ENCODE results near the gene MRGPRD.

Gene MRGPRD

DNA sequence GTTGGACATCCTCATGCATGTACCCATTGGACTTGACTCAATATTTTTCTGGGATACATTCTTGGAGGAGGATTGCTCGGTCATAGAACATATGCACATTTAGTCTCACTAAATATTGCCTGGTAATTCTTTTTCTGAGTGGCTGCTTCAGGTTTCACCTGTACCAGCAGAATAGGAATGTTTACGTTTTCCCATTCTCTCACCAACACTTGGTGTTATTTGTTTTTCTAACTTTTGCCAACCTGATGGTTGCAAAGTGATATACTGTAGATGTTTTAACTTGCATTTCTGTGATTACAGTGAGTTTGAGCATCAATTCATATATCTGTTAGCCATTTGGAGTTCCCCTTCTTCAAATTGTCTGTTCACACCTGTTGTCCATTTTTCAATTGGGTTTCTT is 1.3 kb upstream of the MRGPRD start:
- Histone ChIP-seq H3K4me2 (ENCODE audit: low read length) (no peak overlapping the region), H3K27ac (ENCODE audit: low read length) (no peak overlapping the region), H2AFZ (ENCODE audit: low read depth, low read length) (no peak overlapping the region), H3K4me3 (ENCODE audit: low read length) (no peak overlapping the region), H3K9ac (ENCODE audit: low read length) (no peak overlapping the region), H3K27me3 (ENCODE audit: low read depth, low read length) (peaks cover 34% of the 10 kb centered on the region), H3K79me2 (ENCODE audit: low read length) (no peaks in the 10 kb centered on the region), H3K36me3 (replicated peaks; ENCODE audit: low read depth, low read length) (no peaks in the 10 kb centered on the region), H3K9me3 (ENCODE audit: insufficient read depth, low read length) (no peaks in the 10 kb centered on the region), H3K4me1 (ENCODE audit: low read length) (no peaks in the 10 kb centered on the region), H4K20me1 (ENCODE audit: insufficient read depth, low read length) (no peaks in the 10 kb centered on the region)
- TF ChIP-seq EZH2phosphoT487 (IDR thresholded peaks at IDR 0.05; ENCODE audit: low read depth) = no peak
- TF ChIP-seq, protein P1, sequence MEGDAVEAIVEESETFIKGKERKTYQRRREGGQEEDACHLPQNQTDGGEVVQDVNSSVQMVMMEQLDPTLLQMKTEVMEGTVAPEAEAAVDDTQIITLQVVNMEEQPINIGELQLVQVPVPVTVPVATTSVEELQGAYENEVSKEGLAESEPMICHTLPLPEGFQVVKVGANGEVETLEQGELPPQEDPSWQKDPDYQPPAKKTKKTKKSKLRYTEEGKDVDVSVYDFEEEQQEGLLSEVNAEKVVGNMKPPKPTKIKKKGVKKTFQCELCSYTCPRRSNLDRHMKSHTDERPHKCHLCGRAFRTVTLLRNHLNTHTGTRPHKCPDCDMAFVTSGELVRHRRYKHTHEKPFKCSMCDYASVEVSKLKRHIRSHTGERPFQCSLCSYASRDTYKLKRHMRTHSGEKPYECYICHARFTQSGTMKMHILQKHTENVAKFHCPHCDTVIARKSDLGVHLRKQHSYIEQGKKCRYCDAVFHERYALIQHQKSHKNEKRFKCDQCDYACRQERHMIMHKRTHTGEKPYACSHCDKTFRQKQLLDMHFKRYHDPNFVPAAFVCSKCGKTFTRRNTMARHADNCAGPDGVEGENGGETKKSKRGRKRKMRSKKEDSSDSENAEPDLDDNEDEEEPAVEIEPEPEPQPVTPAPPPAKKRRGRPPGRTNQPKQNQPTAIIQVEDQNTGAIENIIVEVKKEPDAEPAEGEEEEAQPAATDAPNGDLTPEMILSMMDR (IDR thresholded peaks at IDR 0.05; ENCODE audit: low read depth, low read length) = no peak

DNA sequence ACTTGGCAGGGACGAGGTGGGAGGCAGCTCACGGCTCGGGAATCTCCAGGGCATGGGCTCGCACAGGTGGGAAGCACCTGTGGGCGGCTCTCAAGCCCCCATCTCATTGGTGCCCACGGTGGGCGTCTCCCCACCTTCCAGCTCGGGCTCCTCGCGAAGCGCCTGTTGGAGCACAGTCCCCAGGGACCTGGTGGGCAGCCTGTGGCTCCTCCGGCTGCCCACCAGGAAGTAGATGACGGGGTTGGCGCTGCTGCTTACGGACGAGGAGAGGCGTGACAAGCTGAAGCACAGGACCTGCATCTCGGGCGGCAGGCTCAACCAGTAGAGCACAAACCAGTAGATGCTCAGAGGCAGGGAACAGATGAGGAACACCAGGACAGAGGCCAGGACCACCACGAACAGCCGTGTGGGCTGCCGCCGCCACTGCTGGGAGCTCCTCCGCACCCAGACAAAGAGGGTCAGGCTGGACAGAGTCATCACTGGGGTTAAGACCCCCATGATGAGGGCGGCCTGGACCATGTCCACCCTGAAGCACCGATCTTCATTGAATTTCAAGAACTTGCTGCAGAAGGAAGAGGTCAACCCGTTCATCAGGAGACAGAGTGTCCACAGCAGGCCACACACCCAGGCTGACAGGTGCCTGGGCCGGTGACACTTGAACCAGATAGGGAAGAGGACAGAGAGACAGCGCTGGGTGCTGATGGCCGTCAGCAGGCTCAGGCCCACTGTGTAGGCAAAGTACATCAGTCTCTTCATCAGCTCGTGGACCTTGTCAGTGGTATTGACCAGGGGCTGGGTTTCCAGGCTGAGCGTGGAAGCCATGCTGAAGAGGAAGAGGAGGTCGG is 633 bp downstream of the MRGPRD start:
- Histone ChIP-seq H3K79me2 (ENCODE audit: low read length) (no peaks in the 10 kb centered on the region), H3K4me3 (ENCODE audit: low read length) (no peak overlapping the region), H3K9me3 (ENCODE audit: insufficient read depth, low read length) (no peaks in the 10 kb centered on the region), H3K9ac (ENCODE audit: low read length) (no peak overlapping the region), H3K27ac (ENCODE audit: low read length) (no peak overlapping the region), H3K4me2 (ENCODE audit: low read length) (no peak overlapping the region), H2AFZ (ENCODE audit: low read depth, low read length) (no peak overlapping the region), H3K4me1 (ENCODE audit: low read length) (no peaks in the 10 kb centered on the region), H4K20me1 (ENCODE audit: insufficient read depth, low read length) (no peaks in the 10 kb centered on the region), H3K36me3 (replicated peaks; ENCODE audit: low read depth, low read length) (no peaks in the 10 kb centered on the region), H3K27me3 (ENCODE audit: low read depth, low read length) (peaks cover 23% of the 10 kb centered on the region)
- TF ChIP-seq, protein P1 (IDR thresholded peaks at IDR 0.05; ENCODE audit: low read depth, low read length) = no peak
- TF ChIP-seq EZH2phosphoT487 (IDR thresholded peaks at IDR 0.05; ENCODE audit: low read depth) = no peak

DNA sequence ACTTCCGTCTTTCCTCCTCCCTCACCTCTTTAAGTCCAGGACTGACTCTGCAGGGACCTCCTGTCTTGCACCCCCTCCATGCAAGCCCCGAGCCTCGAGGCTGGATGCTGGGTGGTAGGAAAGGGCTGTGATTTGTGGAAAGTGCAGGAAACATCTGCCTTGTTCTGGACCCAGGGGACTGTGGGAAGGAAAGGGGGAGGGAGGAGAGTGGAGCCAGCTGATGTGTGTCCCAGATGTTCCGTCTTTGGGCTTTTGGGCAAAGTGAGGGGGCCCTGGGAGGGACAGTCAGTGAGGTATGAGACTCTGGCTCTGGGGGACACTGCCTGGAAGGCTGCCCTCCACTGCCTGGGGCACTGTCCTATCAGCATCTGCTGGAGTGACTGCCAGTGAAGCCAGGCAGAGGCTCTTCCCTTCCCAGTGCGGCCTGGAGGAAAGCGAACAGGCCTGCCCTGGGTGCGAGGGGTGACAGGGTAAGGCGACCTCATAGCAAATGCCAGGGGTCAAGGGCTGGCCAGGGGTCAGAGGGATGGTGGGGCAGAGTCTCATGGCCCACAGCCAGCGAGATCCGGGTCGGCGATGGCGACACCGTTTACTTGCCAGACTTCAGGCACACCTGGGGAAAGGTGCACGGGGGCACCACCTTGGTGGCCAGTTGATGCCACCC is 1.7 kb downstream of the MRGPRD start:
- Histone ChIP-seq H3K9me3 (ENCODE audit: insufficient read depth, low read length) (no peaks in the 10 kb centered on the region), H3K27me3 (ENCODE audit: low read depth, low read length) (peaks cover 19% of the 10 kb centered on the region), H3K9ac (ENCODE audit: low read length) (no peak overlapping the region), H3K27ac (ENCODE audit: low read length) (no peak overlapping the region), H3K4me3 (ENCODE audit: low read length) (no peak overlapping the region), H3K4me2 (ENCODE audit: low read length) (no peak overlapping the region), H4K20me1 (ENCODE audit: insufficient read depth, low read length) (no peaks in the 10 kb centered on the region), H3K79me2 (ENCODE audit: low read length) (no peaks in the 10 kb centered on the region), H3K4me1 (ENCODE audit: low read length) (no peaks in the 10 kb centered on the region), H2AFZ (ENCODE audit: low read depth, low read length) (no peak overlapping the region), H3K36me3 (replicated peaks; ENCODE audit: low read depth, low read length) (no peaks in the 10 kb centered on the region)
- no peak for TF ChIP-seq EZH2phosphoT487 (IDR thresholded peaks at IDR 0.05; ENCODE audit: low read depth)
- TF ChIP-seq, protein P1 (IDR thresholded peaks at IDR 0.05; ENCODE audit: low read depth, low read length) = no peak

DNA sequence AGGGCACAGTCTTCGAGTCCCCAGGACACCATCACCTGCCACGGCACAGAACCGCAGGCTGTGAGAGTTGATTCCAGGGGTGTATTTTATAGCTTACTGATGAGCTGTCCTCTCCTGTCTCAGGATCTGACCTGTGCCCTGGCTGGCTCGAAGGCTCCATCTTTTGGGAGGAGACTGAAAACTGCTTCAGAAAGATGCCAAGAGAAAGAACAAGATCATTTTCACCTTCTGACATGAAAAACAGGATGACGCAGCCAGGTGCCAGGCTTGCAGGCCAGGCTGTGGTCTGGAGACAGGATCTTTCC is 2.2 kb downstream of the MRGPRD start:
- H2AFZ ChIP-seq (ENCODE audit: low read depth, low read length) = no peak overlapping the region
- no peak overlapping the region for H3K4me2 ChIP-seq (ENCODE audit: low read length)
- H3K27me3 ChIP-seq (ENCODE audit: low read depth, low read length) = peaks cover 19% of the 10 kb centered on the region; the same call in 1 of the 2 replicates
- H3K36me3 ChIP-seq (replicated peaks; ENCODE audit: low read depth, low read length) = no peaks in the 10 kb centered on the region
- TF ChIP-seq, protein P1 (IDR thresholded peaks at IDR 0.05; ENCODE audit: low read depth, low read length) = no peak
- no peak for TF ChIP-seq EZH2phosphoT487 (IDR thresholded peaks at IDR 0.05; ENCODE audit: low read depth)
- H3K4me1 ChIP-seq (ENCODE audit: low read length) = no peaks in the 10 kb centered on the region
- no peaks in the 10 kb centered on the region for H4K20me1 ChIP-seq (ENCODE audit: insufficient read depth, low read length)
- no peaks in the 10 kb centered on the region for H3K79me2 ChIP-seq (ENCODE audit: low read length)
- H3K9ac ChIP-seq (ENCODE audit: low read length) = no peak overlapping the region
- H3K4me3 ChIP-seq (ENCODE audit: low read length) = no peak overlapping the region
- no peaks in the 10 kb centered on the region for H3K9me3 ChIP-seq (ENCODE audit: insufficient read depth, low read length)
- H3K27ac ChIP-seq (ENCODE audit: low read length) = no peak overlapping the region
